Measurements from ENCODE around the gene SYNGR2. TPM values are rescaled to one million over a fixed set of nuclear protein-coding genes. Genes with fewer than 3 reads are reported as not detected.
A peak's percentile ranks its signal among the peaks of the same experiment; 100 is the strongest.

Gene SYNGR2
- total and polyA plus RNA-seq, 9 of the 15 experiments (the other 6 are each of a cell fraction or from before 2014, with no cell fraction given) = 1.4 to 173 (median 87.8) TPM

DNA sequence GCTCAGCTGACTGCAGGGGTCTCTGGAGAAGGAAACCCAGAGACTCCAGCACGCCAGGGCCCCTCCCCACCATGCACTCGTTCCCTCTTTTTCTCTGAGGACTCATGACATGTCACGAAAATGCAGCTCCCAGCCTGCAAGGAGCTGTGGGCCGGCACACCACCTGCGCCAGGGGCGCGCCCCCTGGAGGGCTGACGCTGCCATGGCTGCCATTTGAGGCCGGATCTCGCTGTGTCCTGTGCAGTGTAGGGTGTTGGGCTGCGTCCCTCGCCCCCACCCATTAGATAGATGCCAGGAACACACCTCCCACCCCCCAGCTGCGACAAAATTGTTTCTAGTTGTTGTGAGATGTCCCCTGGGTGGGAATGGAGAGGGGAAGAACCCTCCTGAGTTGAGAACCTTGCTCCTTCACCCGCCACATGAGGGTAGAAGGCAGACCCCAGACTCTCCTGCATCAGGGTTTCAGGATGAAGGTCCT is 8.2 kb downstream of the SYNGR2 start (continued):
- TF ChIP-seq, protein P1, sequence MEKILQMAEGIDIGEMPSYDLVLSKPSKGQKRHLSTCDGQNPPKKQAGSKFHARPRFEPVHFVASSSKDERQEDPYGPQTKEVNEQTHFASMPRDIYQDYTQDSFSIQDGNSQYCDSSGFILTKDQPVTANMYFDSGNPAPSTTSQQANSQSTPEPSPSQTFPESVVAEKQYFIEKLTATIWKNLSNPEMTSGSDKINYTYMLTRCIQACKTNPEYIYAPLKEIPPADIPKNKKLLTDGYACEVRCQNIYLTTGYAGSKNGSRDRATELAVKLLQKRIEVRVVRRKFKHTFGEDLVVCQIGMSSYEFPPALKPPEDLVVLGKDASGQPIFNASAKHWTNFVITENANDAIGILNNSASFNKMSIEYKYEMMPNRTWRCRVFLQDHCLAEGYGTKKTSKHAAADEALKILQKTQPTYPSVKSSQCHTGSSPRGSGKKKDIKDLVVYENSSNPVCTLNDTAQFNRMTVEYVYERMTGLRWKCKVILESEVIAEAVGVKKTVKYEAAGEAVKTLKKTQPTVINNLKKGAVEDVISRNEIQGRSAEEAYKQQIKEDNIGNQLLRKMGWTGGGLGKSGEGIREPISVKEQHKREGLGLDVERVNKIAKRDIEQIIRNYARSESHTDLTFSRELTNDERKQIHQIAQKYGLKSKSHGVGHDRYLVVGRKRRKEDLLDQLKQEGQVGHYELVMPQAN (IDR thresholded peaks at IDR 0.05; ENCODE audit: borderline replicate concordance) = no peak
- TF ChIP-seq, protein P2, sequence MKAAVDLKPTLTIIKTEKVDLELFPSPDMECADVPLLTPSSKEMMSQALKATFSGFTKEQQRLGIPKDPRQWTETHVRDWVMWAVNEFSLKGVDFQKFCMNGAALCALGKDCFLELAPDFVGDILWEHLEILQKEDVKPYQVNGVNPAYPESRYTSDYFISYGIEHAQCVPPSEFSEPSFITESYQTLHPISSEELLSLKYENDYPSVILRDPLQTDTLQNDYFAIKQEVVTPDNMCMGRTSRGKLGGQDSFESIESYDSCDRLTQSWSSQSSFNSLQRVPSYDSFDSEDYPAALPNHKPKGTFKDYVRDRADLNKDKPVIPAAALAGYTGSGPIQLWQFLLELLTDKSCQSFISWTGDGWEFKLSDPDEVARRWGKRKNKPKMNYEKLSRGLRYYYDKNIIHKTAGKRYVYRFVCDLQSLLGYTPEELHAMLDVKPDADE (conservative IDR thresholded peaks at IDR 0.05; ENCODE audit: control insufficient read depth, low read depth, low read length) = peak; percentile 33; the same call in 1 of the 2 replicates
- no peak for TF ChIP-seq KAT2B (IDR thresholded peaks at IDR 0.05; ENCODE audit: low read depth, low read length)
- TF ChIP-seq LARP7 (IDR thresholded peaks at IDR 0.05) = no peak
- TF ChIP-seq ZNF143 (CRISPR knock-in tag; IDR thresholded peaks at IDR 0.05) = no peak
- TF ChIP-seq ZBTB1 (CRISPR knock-in tag; IDR thresholded peaks at IDR 0.05; ENCODE audit: borderline replicate concordance, low read depth) = no peak
- TF ChIP-seq EGR1 (conservative IDR thresholded peaks at IDR 0.05) = no peak
- TF ChIP-seq BRD9 (IDR thresholded peaks at IDR 0.05; ENCODE audit: low read depth, partially characterized antibody) = no peak
- no peak for TF ChIP-seq ZNF431 (CRISPR knock-in tag; IDR thresholded peaks at IDR 0.05)
- TF ChIP-seq SREBF1 (IDR thresholded peaks at IDR 0.05; ENCODE audit: borderline replicate concordance, low read depth, low read length) = no peak
- peak; percentile 69; the same call in 1 of the 2 replicates for TF ChIP-seq DEAF1 (CRISPR knock-in tag; IDR thresholded peaks at IDR 0.05)
- TF ChIP-seq HNRNPL (IDR thresholded peaks at IDR 0.05; ENCODE audit: low read depth, low read length) = no peak
- TF ChIP-seq JUN (IDR thresholded peaks at IDR 0.05; ENCODE audit: borderline replicate concordance, low read depth, low read length) = no peak
- no peak for TF ChIP-seq JUN (CRISPR knock-in tag; IDR thresholded peaks at IDR 0.05; ENCODE audit: borderline replicate concordance)
- TF ChIP-seq ZNF124 (CRISPR knock-in tag; IDR thresholded peaks at IDR 0.05) = no peak
- no peak for TF ChIP-seq SMARCA4 (IDR thresholded peaks at IDR 0.05)
- no peak for TF ChIP-seq ZNF134 (CRISPR knock-in tag; conservative IDR thresholded peaks at IDR 0.05)
- no peak for TF ChIP-seq CEBPG (CRISPR knock-in tag; IDR thresholded peaks at IDR 0.05)
- TF ChIP-seq CEBPG (tag; conservative IDR thresholded peaks at IDR 0.05 in 1 of 2, IDR thresholded peaks at IDR 0.05 in 1 of 2) = no peak
- no peak for TF ChIP-seq TEAD2 (tag; IDR thresholded peaks at IDR 0.05)
- TF ChIP-seq ZFP30 (CRISPR knock-in tag; IDR thresholded peaks at IDR 0.05; ENCODE audit: borderline replicate concordance) = no peak
- TF ChIP-seq ZNF239 (CRISPR knock-in tag; IDR thresholded peaks at IDR 0.05) = no peak
- TF ChIP-seq SP1 (CRISPR knock-in tag; IDR thresholded peaks at IDR 0.05) = no peak; the same call in 1 of the 2 replicates
- TF ChIP-seq ETV1 (tag; conservative IDR thresholded peaks at IDR 0.05; ENCODE audit: low read depth) = peak; percentile 30; the same call in 1 of the 2 replicates
- no peak for TF ChIP-seq PURB (CRISPR knock-in tag; IDR thresholded peaks at IDR 0.05; ENCODE audit: low read depth)
- no peak for TF ChIP-seq NR2F6 (CRISPR knock-in tag; IDR thresholded peaks at IDR 0.05)
- peak; percentile 37 to 45 for TF ChIP-seq NRF1 (conservative IDR thresholded peaks at IDR 0.05 in 1 of 2, IDR thresholded peaks at IDR 0.05 in 1 of 2)
- no peak for TF ChIP-seq RBM17 (IDR thresholded peaks at IDR 0.05; ENCODE audit: borderline replicate concordance, low read depth, low read length)

Measured in K562 (cell line).